PC-9 (cell line): ENCODE measurements around the gene TYK2. TPM values are rescaled to one million over a fixed set of nuclear protein-coding genes. Genes with fewer than 3 reads are reported as not detected.
"Not testable (repeated sequence)": the region's sequence is repeated elsewhere in the genome, so short reads cannot be mapped to it uniquely, and the experiment has no call there.

Experiments used
- BruUV-seq: library from RNA; stranded (reverse); fragments of 400-500 nt; replicated peaks from 2 replicates; lab custom pipeline; 2021; lab: Mats Ljungman, UMichigan
- CTCF ChIA-PET: fragments of 300-600 bp; sonication (Branson Sonifier 250); formaldehyde crosslinking; loops from one replicate; lab custom pipeline; 2022; ENCODE audit warnings: antibody characterized with exemption; lab: Charles Lee
- POLR2A ChIA-PET: fragments of 300-600 bp; sonication (Branson Sonifier 250); formaldehyde crosslinking; loops from one replicate; lab custom pipeline; 2022; ENCODE audit warnings: antibody characterized with exemption; ENCODE audit not compliant: unreplicated experiment; lab: Charles Lee
- DNase-seq, 2 experiments: peaks; one replicate each; pipeline versions ENCODE4 v3.0.0 to v3.0.0-alpha.2; 2015 to 2022; ENCODE audit warnings: mixed read lengths in 1 of 2
- H2AFZ ChIP-seq: fragments of 200-600 bp; sonication (generic); 2 replicates; pipeline ENCODE4 v1.8.1; 2017; ENCODE audit warnings: antibody characterized with exemption
- H3F3A ChIP-seq: fragments of 200-600 bp; sonication (generic); 2 replicates; pipeline ENCODE4 v1.8.1; 2017; ENCODE audit warnings: antibody characterized with exemption, mild to moderate bottlenecking, low read depth; ENCODE audit not compliant: insufficient read depth
- H3K27ac ChIP-seq: fragments of 200-600 bp; sonication (generic); 2 replicates; pipeline ENCODE4 v1.6.1; 2016; ENCODE audit warnings: mixed run types
- H3K27me3 ChIP-seq: fragments of 200-600 bp; sonication (generic); 2 replicates; pipeline ENCODE4 v1.6.1; 2016; ENCODE audit warnings: low read depth, mixed run types; ENCODE audit not compliant: insufficient read depth
- H3K36me3 ChIP-seq: fragments of 200-600 bp; sonication (generic); 2 replicates; pipeline ENCODE4 v1.6.1; 2016; ENCODE audit warnings: low read depth, mixed run types
- H3K4me1 ChIP-seq: fragments of 200-600 bp; sonication (generic); replicated peaks from 2 replicates; pipeline ENCODE4 v1.6.1; 2016; ENCODE audit warnings: mixed run types; ENCODE audit not compliant: insufficient read depth
- H3K4me2 ChIP-seq: fragments of 200-600 bp; sonication (generic); 2 replicates; pipeline ENCODE4 v1.6.1; 2017; ENCODE audit warnings: mixed run types
- H3K4me3 ChIP-seq: fragments of 200-600 bp; sonication (generic); 2 replicates; pipeline ENCODE4 v1.6.1; 2016; ENCODE audit warnings: mixed run types
- H3K79me2 ChIP-seq: fragments of 200-600 bp; sonication (generic); 2 replicates; pipeline ENCODE4 v1.6.1; 2017; ENCODE audit warnings: low read depth, mixed run types
- H3K9me2 ChIP-seq: fragments of 200-600 bp; sonication (generic); 2 replicates; pipeline ENCODE4 v1.8.1; 2017; ENCODE audit warnings: mild to moderate bottlenecking; ENCODE audit not compliant: insufficient read depth
- H3K9me3 ChIP-seq: fragments of 200-600 bp; sonication (generic); 2 replicates; pipeline ENCODE4 v1.8.1; 2016; ENCODE audit warnings: low read depth; ENCODE audit not compliant: insufficient read depth
- H4K20me1 ChIP-seq: fragments of 200-600 bp; sonication (generic); 2 replicates; pipeline ENCODE4 v1.8.1; 2017; ENCODE audit not compliant: insufficient read depth
- CTCF ChIP-seq: fragments of 200-600 bp; sonication (generic); conservative IDR thresholded peaks from 2 replicates; pipeline ENCODE4 v1.6.1; 2017; ENCODE audit warnings: mixed run types, antibody characterized with exemption, mild to moderate bottlenecking, moderate library complexity
- EZH2 ChIP-seq: fragments of 200-600 bp; sonication (generic); IDR thresholded peaks from 2 replicates; pipeline ENCODE4 v1.8.0; 2017; ENCODE audit warnings: antibody characterized with exemption, low read depth
- intact Hi-C: fragments of 100-400 bp; cut with micrococcal nuclease; formaldehyde crosslinking; loops from one replicate; pipeline ENCODE4 v1.10.0; 2022; ENCODE audit not compliant: unreplicated experiment
- total RNA-seq: library from RNA; stranded (reverse); gene quantifications from 2 replicates; pipeline ENCODE4 v1.2.3, GENCODE V29; 2021

Gene TYK2
- total RNA-seq, 1 experiment from 2014 or later, result 102 TPM

GRCh38 chr19:10378124-10378523, 2.2 kb downstream of the TYK2 start:
- TF ChIP-seq CTCF (no peak), EZH2 (no peak)
- no peaks in the 10 kb centered on the region for H3K9me2 ChIP-seq
- ChIA-PET CTCF (no interaction called here), POLR2A (no interaction called here)
- H3K79me2 ChIP-seq, result peaks cover 8% of the 10 kb centered on the region
- H2AFZ ChIP-seq, result no peak overlapping the region
- H4K20me1 ChIP-seq, result no peaks in the 10 kb centered on the region
- no peak overlapping the region for H3K4me2 ChIP-seq
- H3F3A ChIP-seq, result peaks cover 8% of the 10 kb centered on the region; the same call in 1 of the 2 replicates
- no peak overlapping the region for H3K4me3 ChIP-seq
- DNase-seq, result no peak
- H3K4me1 ChIP-seq, result peaks cover 6% of the 10 kb centered on the region
- H3K27ac ChIP-seq, result no peak overlapping the region
- H3K27me3 ChIP-seq, result no peaks in the 10 kb centered on the region
- no TSS peak for BruUV-seq
- intact Hi-C loops, result no loop called here
- H3K9me3 ChIP-seq, result no peaks in the 10 kb centered on the region
- peaks cover 6% of the 10 kb centered on the region; the same call in 1 of the 2 replicates for H3K36me3 ChIP-seq

DNA sequence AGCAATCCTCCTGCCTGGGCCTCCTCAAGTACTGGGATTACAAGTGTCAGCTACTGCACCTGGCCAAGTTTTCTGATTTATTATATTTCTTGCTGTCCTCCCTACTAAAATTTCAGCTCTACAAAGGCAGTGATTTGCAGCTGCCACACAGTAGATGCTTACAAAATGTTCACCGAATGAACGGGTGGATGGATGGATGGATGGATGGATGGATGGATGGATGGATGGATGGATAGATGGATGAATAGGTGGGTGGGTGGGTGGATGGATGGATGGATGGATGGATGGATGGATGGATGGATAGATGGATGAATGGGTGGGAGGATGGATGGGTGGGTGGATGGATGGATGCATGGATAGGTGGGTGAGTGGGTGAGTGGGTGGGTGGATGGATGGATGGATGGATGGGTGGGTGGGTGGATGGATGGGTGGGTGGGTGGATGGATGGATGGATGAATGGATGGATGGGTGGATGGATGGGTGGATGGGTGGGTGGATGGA, 3.2 kb downstream of the TYK2 start:
- H3K9me3 ChIP-seq, CTCF ChIA-PET, POLR2A ChIA-PET: not testable (repeated sequence)

DNA sequence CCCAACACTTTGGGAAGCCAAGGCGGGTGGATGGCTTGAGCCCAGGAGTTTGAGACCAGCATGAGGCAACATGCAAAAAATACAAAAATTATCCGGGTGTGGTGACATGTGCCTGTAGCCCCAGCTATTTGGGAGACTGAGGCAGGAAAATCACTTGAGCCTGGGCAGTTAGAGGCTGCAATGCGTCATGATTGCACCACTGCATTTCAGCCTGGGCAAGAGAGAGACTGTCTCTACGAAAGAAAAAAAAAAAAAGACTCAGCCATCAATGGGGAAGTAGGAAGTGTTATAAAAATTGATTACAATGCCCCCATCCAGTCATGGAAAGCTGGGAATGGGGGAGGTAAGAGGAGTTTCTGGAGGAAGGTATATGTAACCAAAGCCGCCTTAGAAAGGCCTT, 5.4 kb downstream of the TYK2 start:
- no peak overlapping the region for H3K4me3 ChIP-seq
- H2AFZ ChIP-seq, result no peak overlapping the region
- no TSS peak for BruUV-seq
- CTCF ChIA-PET, result interaction anchor here (0.7 kb wide), 1 partner anchor 347 kb away, joined by 7 read pairs; no protein-coding TSS in a partner anchor
- no peak overlapping the region for H3K4me2 ChIP-seq
- no peaks in the 10 kb centered on the region for H3K9me3 ChIP-seq
- no peak for DNase-seq
- peaks cover 6% of the 10 kb centered on the region; the same call in 1 of the 2 replicates for H3F3A ChIP-seq
- H3K36me3 ChIP-seq, result peaks cover 6% of the 10 kb centered on the region; the same call in 1 of the 2 replicates
- POLR2A ChIA-PET, result no interaction called here
- intact Hi-C loops, result no loop called here
- peaks cover 6% of the 10 kb centered on the region for H3K4me1 ChIP-seq
- H3K27me3 ChIP-seq, result no peaks in the 10 kb centered on the region
- H3K9me2 ChIP-seq, result no peaks in the 10 kb centered on the region
- TF ChIP-seq EZH2 (no peak), CTCF (no peak)
- H3K79me2 ChIP-seq, result peaks cover 5% of the 10 kb centered on the region
- no peak overlapping the region for H3K27ac ChIP-seq
- H4K20me1 ChIP-seq, result no peaks in the 10 kb centered on the region

More for the DNA sequence above, 3.2 kb downstream of the TYK2 start:
- DNase-seq, H3K4me3 ChIP-seq, H3K27me3 ChIP-seq, H3K4me1 ChIP-seq, H4K20me1 ChIP-seq, BruUV-seq, H3K4me2 ChIP-seq, H3K27ac ChIP-seq, H2AFZ ChIP-seq, H3K9me2 ChIP-seq, H3K36me3 ChIP-seq, intact Hi-C loops, H3K79me2 ChIP-seq: not testable (repeated sequence)
- peaks cover 11% of the 10 kb centered on the region; the same call in 1 of the 2 replicates for H3F3A ChIP-seq

DNA sequence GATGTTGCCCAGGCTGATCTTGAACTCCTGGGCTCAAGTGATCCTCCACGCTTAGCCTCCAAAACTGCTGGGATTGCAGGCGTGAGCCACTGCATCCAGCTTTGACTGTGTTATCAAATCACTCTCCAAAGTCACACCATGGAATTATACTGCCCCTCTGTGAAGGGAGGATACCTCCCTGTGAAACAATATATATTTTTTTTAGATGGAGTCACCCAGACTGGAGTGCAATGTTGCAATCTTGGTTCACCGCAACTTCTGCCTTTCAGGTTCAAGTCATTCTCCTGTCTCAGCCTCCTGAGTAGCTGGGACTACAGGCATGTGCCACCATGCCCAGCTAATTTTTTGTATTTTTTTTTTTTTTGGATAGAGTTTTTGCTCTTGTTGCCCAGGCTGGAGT, 7.7 kb downstream of the TYK2 start:
- H3K27me3 ChIP-seq, result no peaks in the 10 kb centered on the region
- TF ChIP-seq EZH2 (no peak), CTCF (no peak)
- CTCF ChIA-PET, result no interaction called here
- H3K36me3 ChIP-seq, result peaks cover 5% of the 10 kb centered on the region; the same call in 1 of the 2 replicates
- no peak overlapping the region for H3K4me3 ChIP-seq
- intact Hi-C loops, result no loop called here
- no peak overlapping the region for H3K4me2 ChIP-seq
- H3K9me3 ChIP-seq, result no peaks in the 10 kb centered on the region
- POLR2A ChIA-PET, result no interaction called here
- H3K27ac ChIP-seq, result no peak overlapping the region
- H3K4me1 ChIP-seq, result no peaks in the 10 kb centered on the region
- no peak for DNase-seq
- BruUV-seq, result no TSS peak
- no peaks in the 10 kb centered on the region for H4K20me1 ChIP-seq
- H3F3A ChIP-seq, result peaks cover 6% of the 10 kb centered on the region; the same call in 1 of the 2 replicates
- H3K9me2 ChIP-seq, result no peaks in the 10 kb centered on the region
- H3K79me2 ChIP-seq, result no peaks in the 10 kb centered on the region
- H2AFZ ChIP-seq, result no peak overlapping the region
